Astrocyte of the spinal cord (primary cell): ENCODE data around the gene TUB.

ENCODE experiments used
- DNase-seq: peaks from one replicate; pipeline ENCODE4 v3.0.0; 2011; ENCODE audit warnings: low read depth, low spot score
- H3K4me3 ChIP-seq: 2 replicates; pipeline ENCODE4 v1.5.1; 2011; ENCODE audit warnings: low read depth, mild to moderate bottlenecking, low read length, moderate library complexity
- CTCF ChIP-seq: IDR thresholded peaks from 2 replicates; pipeline ENCODE4 v1.5.1; 2012; ENCODE audit warnings: low read depth, mild to moderate bottlenecking, low read length, inconsistent platforms
- in situ Hi-C: cut with HindIII; loops from 2 replicates; pipeline ENCODE4 v1.10.0; 2017; ENCODE audit warnings: low sequenced_read_pairs

TUB gene

GRCh38 chr11:8087756-8088155, 6.7 kb downstream of the TUB start:
- no peak for DNase-seq
- in situ Hi-C loops, result loop anchor here (5.0 kb wide), 1 partner anchor 60 kb away; no protein-coding TSS in a partner anchor
- TF ChIP-seq CTCF, result no peak
- no peak overlapping the region for H3K4me3 ChIP-seq

- H3K4me3 ChIP-seq, result no peak overlapping the region
- TF ChIP-seq CTCF, result no peak
- in situ Hi-C loops, result loop anchor here (5.0 kb wide), 1 partner anchor 63 kb away; no protein-coding TSS in a partner anchor
- DNase-seq, result no peak
These were observed 8.9 kb downstream of the TUB start for GRCh38 chr11:8089791-8090510.

GRCh38 chr11:8090756-8091155, 9.7 kb downstream of the TUB start:
- DNase-seq, result no peak
- H3K4me3 ChIP-seq, result no peak overlapping the region
- in situ Hi-C loops, result no loop called here
- peak; percentile 79 for TF ChIP-seq CTCF

GRCh38 chr11:8091721-8092120, 10.7 kb downstream of the TUB start:
- DNase-seq, result no peak
- TF ChIP-seq CTCF, result no peak
- H3K4me3 ChIP-seq, result no peak overlapping the region
- in situ Hi-C loops, result no loop called here

GRCh38 chr11:8092587-8093424, 11.8 kb downstream of the TUB start:
- DNase-seq, result peak; percentile 63
- in situ Hi-C loops, result no loop called here
- no peak overlapping the region for H3K4me3 ChIP-seq
- peak; percentile 85 for TF ChIP-seq CTCF

GRCh38 chr11:8093931-8094575, 13.0 kb downstream of the TUB start:
- no peak overlapping the region for H3K4me3 ChIP-seq
- TF ChIP-seq CTCF, result no peak
- in situ Hi-C loops, result no loop called here
- DNase-seq, result no peak
